Keratinocyte (primary cell): ENCODE measurements around the gene C11orf52. TPM values are rescaled to one million over a fixed set of nuclear protein-coding genes. Genes with fewer than 3 reads are reported as not detected.

Experiments
- DNase-seq: peaks from one replicate; pipeline ENCODE4 v3.0.0-alpha.2; 2011; ENCODE audit warnings: low read depth, missing footprints, low spot score
- FAIRE-seq: peaks from 2 replicates; lab custom pipeline; 2011; peaks lifted over from hg19 to GRCh38; lab: Jason Lieb, UNC
- H2AFZ ChIP-seq: 2 replicates; pipeline ENCODE4 v1.6.0; 2012; ENCODE audit warnings: low read length, control low read depth, inconsistent platforms; ENCODE audit not compliant: control insufficient read depth
- H3K27ac ChIP-seq: 2 replicates; pipeline ENCODE4 v1.5.1; 2011; ENCODE audit warnings: low read length; ENCODE audit not compliant: control insufficient read depth, insufficient read depth
- H3K27me3 ChIP-seq: 3 replicates; pipeline ENCODE4 v1.6.0; 2011; ENCODE audit warnings: low read length; ENCODE audit not compliant: control insufficient read depth, insufficient read depth; ENCODE audit errors: extremely low read depth
- H3K36me3 ChIP-seq, 2 experiments: 2 replicates in 1 of 2; 3 replicates in 1 of 2; pipeline ENCODE4 v1.5.1; 2011; ENCODE audit warnings: low read length in 2 of 2, mild to moderate bottlenecking in 1 of 2; ENCODE audit not compliant: control insufficient read depth in 2 of 2, insufficient read depth in 2 of 2; ENCODE audit errors: extremely low read depth in 1 of 2
- H3K4me1 ChIP-seq: 3 replicates; pipeline ENCODE4 v1.5.1; 2011; ENCODE audit warnings: low read length; ENCODE audit not compliant: control insufficient read depth, insufficient read depth; ENCODE audit errors: extremely low read depth
- H3K4me2 ChIP-seq: 3 replicates; pipeline ENCODE4 v1.6.0; 2011; ENCODE audit warnings: low read depth, low read length; ENCODE audit not compliant: control insufficient read depth, insufficient read depth; ENCODE audit errors: extremely low read depth
- H3K4me3 ChIP-seq, 3 experiments: fragments of 200-600 bp in 1 of 3; sonication (generic) in 1 of 3; 2 replicates in 2 of 3; 3 replicates in 1 of 3; pipeline ENCODE4 v1.5.1; 2011 to 2016; ENCODE audit warnings: low read length in 3 of 3, mild to moderate bottlenecking in 3 of 3, control low read depth in 2 of 3, inconsistent platforms in 1 of 3, low read depth in 1 of 3, mixed read lengths in 1 of 3, mixed run types in 1 of 3, moderate library complexity in 1 of 3; ENCODE audit not compliant: control insufficient read depth in 2 of 3, insufficient read depth in 2 of 3; ENCODE audit errors: extremely low read depth in 1 of 3
- H3K79me2 ChIP-seq: 2 replicates; pipeline ENCODE4 v1.6.0; 2012; ENCODE audit warnings: low read length; ENCODE audit not compliant: control insufficient read depth, insufficient read depth
- H3K9ac ChIP-seq: 3 replicates; pipeline ENCODE4 v1.6.0; 2011; ENCODE audit warnings: low read length; ENCODE audit not compliant: control insufficient read depth, insufficient read depth; ENCODE audit errors: extremely low read depth
- H3K9me1 ChIP-seq: 3 replicates; pipeline ENCODE4 v1.6.0; 2011; ENCODE audit warnings: low read length; ENCODE audit not compliant: control insufficient read depth, insufficient read depth; ENCODE audit errors: extremely low read depth
- H3K9me3 ChIP-seq: 2 replicates; pipeline ENCODE4 v1.5.1; 2012; ENCODE audit warnings: low read depth, low read length; ENCODE audit not compliant: control insufficient read depth
- H4K20me1 ChIP-seq: 3 replicates; pipeline ENCODE4 v1.6.0; 2011; ENCODE audit warnings: low read length; ENCODE audit not compliant: control insufficient read depth, insufficient read depth; ENCODE audit errors: extremely low read depth
- CTCF ChIP-seq, 3 experiments: IDR thresholded peaks in 1 of 3; conservative IDR thresholded peaks in 1 of 3; optimal IDR thresholded peaks in 1 of 3; 2 replicates in 2 of 3; 3 replicates in 1 of 3; pipeline versions ENCODE3 to v1.5.1; 2011; ENCODE audit warnings: low read length in 3 of 3, mild to moderate bottlenecking in 3 of 3, moderate library complexity in 2 of 3, control low read depth in 1 of 3, inconsistent platforms in 1 of 3; ENCODE audit not compliant: insufficient read depth in 2 of 3; ENCODE audit errors: extremely low read depth in 1 of 3
- EZH2 ChIP-seq: IDR thresholded peaks from one replicate; pipeline ENCODE4 v1.6.1; 2012; ENCODE audit warnings: inconsistent platforms, mild to moderate bottlenecking, low read length, moderate library complexity
- dilution Hi-C: fragments of 300-500 bp; cut with MboI; formaldehyde crosslinking; loops from one replicate; pipeline ENCODE4 v1.7.0; 2020; ENCODE audit warnings: low sequenced_read_pairs; ENCODE audit not compliant: extremely low pct_ligation_motif_present
- polyA plus RNA-seq, 5 experiments: library from polyadenylated mRNA; depleted of rRNA in 3 of 5; stranded (reverse) in 3 of 5; stranded (forward) in 1 of 5; unstranded in 1 of 5; fragments of >200 nt; gene quantifications; 1 replicate in 1 of 5; 2 replicates in 3 of 5; 3 replicates in 1 of 5; pipeline versions ENCODE4 v1.2.1 to v1.2.3, GENCODE V29; 2011 to 2012; ENCODE audit warnings: missing spikeins in 2 of 5, low read depth in 1 of 5, low replicate concordance in 1 of 5

The C11orf52 gene
- polyA plus RNA-seq, 1 donor (not counting 4 experiments of a cell fraction or from before 2014, with no cell fraction given), result 3.5 TPM

- Histone ChIP-seq H3K4me3 (no peak overlapping the region), H3K79me2 (no peaks in the 10 kb centered on the region), H3K9ac (no peak overlapping the region), H3K36me3 (no peaks in the 10 kb centered on the region), H3K4me2 (no peak overlapping the region), H4K20me1 (no peaks in the 10 kb centered on the region), H3K9me3 (no peaks in the 10 kb centered on the region), H3K4me1 (peaks cover 5% of the 10 kb centered on the region), H3K9me1 (no peaks in the 10 kb centered on the region), H3K27ac (no peak overlapping the region), H3K27me3 (no peaks in the 10 kb centered on the region), H2AFZ (no peak overlapping the region)
- FAIRE-seq (no peak), DNase-seq (no peak)
- TF ChIP-seq CTCF (optimal IDR thresholded peaks at IDR 0.05 in 1 of 3, IDR thresholded peaks at IDR 0.05 in 1 of 3, conservative IDR thresholded peaks at IDR 0.05 in 1 of 3; ENCODE audit: extremely low read depth in 1 of 3, insufficient read depth in 2 of 3, low read length in 3 of 3), result no peak
- no peak for TF ChIP-seq EZH2
- dilution Hi-C loops, result no loop called here
Observed at GRCh38 chr11:111966678-111967077, 48.0 kb downstream of the C11orf52 start.

GRCh38 chr11:111967649-111968048 is 48.9 kb downstream of the C11orf52 start:
- H3K27ac ChIP-seq, result no peak overlapping the region
- H3K4me2 ChIP-seq, result no peak overlapping the region
- H3K79me2 ChIP-seq, result no peaks in the 10 kb centered on the region
- H3K27me3 ChIP-seq, result no peaks in the 10 kb centered on the region
- H3K36me3 ChIP-seq, result no peaks in the 10 kb centered on the region
- no peak overlapping the region for H3K9ac ChIP-seq
- no peaks in the 10 kb centered on the region for H3K9me1 ChIP-seq
- no peak for TF ChIP-seq CTCF (optimal IDR thresholded peaks at IDR 0.05 in 1 of 3, IDR thresholded peaks at IDR 0.05 in 1 of 3, conservative IDR thresholded peaks at IDR 0.05 in 1 of 3; ENCODE audit: extremely low read depth in 1 of 3, insufficient read depth in 2 of 3, low read length in 3 of 3)
- H2AFZ ChIP-seq, result no peak overlapping the region
- H4K20me1 ChIP-seq, result no peaks in the 10 kb centered on the region
- no peak for FAIRE-seq
- no peaks in the 10 kb centered on the region for H3K9me3 ChIP-seq
- H3K4me3 ChIP-seq, result no peak overlapping the region
- dilution Hi-C loops, result no loop called here
- no peak for DNase-seq
- H3K4me1 ChIP-seq, result no peaks in the 10 kb centered on the region
